ENCODE results near the gene OR2M3. TPM values are rescaled to one million over a fixed set of nuclear protein-coding genes. Genes with fewer than 3 reads are reported as not detected.

The OR2M3 gene
- under 1 TPM in 2 of 7 donors, not detected in 5; 0.03 to 0.13 TPM for total RNA-seq
- polyA plus RNA-seq: not detected
- long read RNA-seq, donor 1: 0 reads
- long read RNA-seq, donor 2: 0 reads

GRCh38 chr1:248196965-248197364 is at the start of gene OR2M3:
Gene OR2M3, plus strand, starts transcription at chr1:248197265. Its CDS starts 5,803 bp downstream, at chr1:248203068.
- no peak within 1 kb of the TSS for H3K27ac ChIP-seq
- no peaks in the 10 kb centered on the region for H3K4me1 ChIP-seq
- peaks cover 0 to 30% (median 17%) of the 10 kb centered on the region in 8 donors for H3K9me3 ChIP-seq
- H3K27me3 ChIP-seq (replicated peaks in 1 of 7): no peaks in the 10 kb centered on the region
- no peak within 1 kb of the TSS for H3K4me3 ChIP-seq
- no peaks in the 10 kb centered on the region for H3K36me3 ChIP-seq
- WGBS, 5 donors: 54 to 72% (median 60%) methylated on average over 4 of the region's 4 CpGs
- TF ChIP-seq POLR2A (IDR thresholded peaks at IDR 0.05): no peak
- no peak for DNase-seq
- intact Hi-C loops (cut with DNase I; ENCODE audit: low total_unique reads): no loop called here

DNA sequence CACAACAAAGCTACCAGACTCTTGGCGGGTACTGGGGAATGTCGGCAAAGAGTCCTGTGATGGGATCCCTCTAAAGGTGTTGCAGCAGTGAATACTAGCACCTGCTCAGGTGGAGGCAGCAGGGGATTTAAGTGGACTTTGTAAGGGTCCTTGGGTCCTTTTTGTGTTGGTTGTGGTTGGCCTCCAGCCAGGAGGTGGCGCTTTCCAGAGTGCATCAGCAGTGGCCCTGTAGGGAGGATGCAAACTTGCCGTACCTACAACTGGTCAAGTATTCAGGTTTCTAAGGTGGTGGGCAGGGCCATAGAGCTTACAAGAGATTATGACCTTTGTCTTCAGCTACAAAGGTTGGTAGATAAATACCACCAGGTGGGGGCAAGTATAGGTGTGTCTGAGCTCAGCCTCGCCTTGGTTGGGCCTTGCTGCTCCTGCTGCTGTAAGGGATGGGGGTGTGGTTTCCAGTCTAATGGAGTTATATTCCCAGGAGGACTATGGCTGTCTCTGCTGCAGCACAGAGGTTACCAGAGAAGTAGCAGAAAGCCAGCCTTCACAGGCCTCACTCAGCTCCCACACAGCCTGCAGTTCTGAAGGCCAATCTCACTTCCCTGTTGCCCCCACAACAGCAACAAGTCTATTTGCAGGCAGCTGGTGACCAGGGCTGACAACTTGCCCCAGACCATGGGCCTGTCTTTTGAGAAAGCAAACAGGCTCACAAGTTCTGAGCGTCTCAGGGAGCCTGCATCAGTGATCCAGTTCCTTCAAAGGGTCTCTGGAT is 44.8 kb upstream of the OR2M3 start:
- peaks cover 0 to 16% (median 9%) of the 10 kb centered on the region in 8 donors for H3K9me3 ChIP-seq
- intact Hi-C loops (cut with DNase I; ENCODE audit: low total_unique reads): no loop called here
- WGBS, 5 donors: 76 to 88% (median 84%) methylated on average over 4 to 6 of the region's 6 CpGs
- no peak overlapping the region for H3K4me3 ChIP-seq
- H3K27ac ChIP-seq: no peak overlapping the region
- no peaks in the 10 kb centered on the region for H3K27me3 ChIP-seq (replicated peaks in 1 of 7)
- TF ChIP-seq POLR2A (IDR thresholded peaks at IDR 0.05) (no peak), POLR2AphosphoS5 (IDR thresholded peaks at IDR 0.05) (no peak), CTCF (IDR thresholded peaks at IDR 0.05 in 8 of 11, conservative IDR thresholded peaks at IDR 0.05 in 3 of 11) (no peak)
- no peaks in the 10 kb centered on the region for H3K4me1 ChIP-seq
- DNase-seq: peak; percentile 61
- H3K36me3 ChIP-seq: no peaks in the 10 kb centered on the region

GRCh38 chr1:248155927-248156326 is 41.1 kb upstream of the OR2M3 start:
- DNase-seq: no peak
- Histone ChIP-seq H3K36me3 (no peaks in the 10 kb centered on the region), H3K27me3 (replicated peaks in 1 of 7) (no peaks in the 10 kb centered on the region), H3K9me3 (no peaks in the 10 kb centered on the region), H3K4me3 (no peak overlapping the region), H3K27ac (no peak overlapping the region), H3K4me1 (no peaks in the 10 kb centered on the region)
- TF ChIP-seq POLR2A (IDR thresholded peaks at IDR 0.05): no peak
- TF ChIP-seq CTCF (IDR thresholded peaks at IDR 0.05 in 8 of 11, conservative IDR thresholded peaks at IDR 0.05 in 3 of 11): no peak
- TF ChIP-seq POLR2AphosphoS5 (IDR thresholded peaks at IDR 0.05): no peak
- 31 to 100% (median 81%) methylated on average over 1 of the region's 1 CpG for WGBS, 5 donors
- intact Hi-C loops (cut with DNase I; ENCODE audit: low total_unique reads): no loop called here

DNA sequence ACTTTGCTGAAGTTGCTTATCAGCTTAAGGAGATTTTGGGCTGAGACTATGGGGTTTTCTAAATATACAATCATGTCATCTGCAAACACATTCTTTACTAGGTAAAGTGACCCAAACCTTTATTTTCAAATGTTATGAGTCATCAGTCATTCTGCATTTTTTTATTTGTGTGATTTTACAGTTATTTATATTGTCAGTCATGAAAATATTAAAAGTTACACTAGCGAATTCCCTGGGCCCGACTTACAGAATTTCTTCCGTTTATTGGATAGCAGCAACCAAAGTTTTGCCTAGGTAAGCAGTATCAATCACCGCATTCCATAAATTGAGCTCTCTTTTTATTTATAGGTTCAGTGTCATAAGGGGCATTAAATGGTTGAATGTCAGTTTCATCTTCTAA is 38.3 kb upstream of the OR2M3 start:
- Histone ChIP-seq H3K27me3 (replicated peaks in 1 of 7) (no peaks in the 10 kb centered on the region), H3K27ac (no peak overlapping the region), H3K4me3 (no peak overlapping the region), H3K36me3 (no peaks in the 10 kb centered on the region), H3K9me3 (no peaks in the 10 kb centered on the region), H3K4me1 (no peaks in the 10 kb centered on the region)
- intact Hi-C loops (cut with DNase I; ENCODE audit: low total_unique reads): no loop called here
- WGBS, 5 donors: 84 to 92% (median 91%) methylated on average over 4 of the region's 4 CpGs
- DNase-seq: no peak
- TF ChIP-seq CTCF (IDR thresholded peaks at IDR 0.05 in 8 of 11, conservative IDR thresholded peaks at IDR 0.05 in 3 of 11) (no peak), POLR2AphosphoS5 (IDR thresholded peaks at IDR 0.05) (no peak), POLR2A (IDR thresholded peaks at IDR 0.05) (no peak)

Measured in spleen (tissue), 13 donors.